Skin of body (tissue), 2 donors: Measurements from ENCODE around the gene CPTP. TPM values are rescaled to one million over a fixed set of nuclear protein-coding genes. Genes with fewer than 3 reads are reported as not detected.

Source experiments
- small RNA-seq: library from RNA; depleted of rRNA; stranded (forward); fragments of <200 nt; gene quantifications from one replicate; pipeline ENCODE3, GENCODE V24; 2014; ENCODE audit warnings: low replicate concordance
- total RNA-seq: library from RNA; depleted of rRNA; stranded (reverse); fragments of >200 nt; gene quantifications from one replicate; pipeline ENCODE4 v1.2.3, GENCODE V29; 2014

Gene CPTP
- total RNA-seq, 1 donor from 2014 or later, result 8.7 TPM

Small RNA genes lying within 50 kb of the gene (small RNA-seq; reads per million reads assigned to genes)
- not detected for gene MIR6726

Other genes starting within 250 kb of the CPTP start
- 6.9 TPM for gene C1orf159, start 208.7 kb upstream of the CPTP start, total RNA-seq
- gene TTLL10, start 150.9 kb upstream of the CPTP start, total RNA-seq, result 0.39 TPM
- 1.9 TPM for gene TNFRSF18, start 118.2 kb upstream of the CPTP start, total RNA-seq
- 0.39 TPM for gene TNFRSF4, start 110.6 kb upstream of the CPTP start, total RNA-seq
- 40.8 TPM for gene SDF4, start 92.8 kb upstream of the CPTP start, total RNA-seq
- 7.0 TPM for gene B3GALT6, start 92.6 kb upstream of the CPTP start, total RNA-seq
- 2.5 TPM for gene C1QTNF12, start 78.1 kb upstream of the CPTP start, total RNA-seq
- 33.8 TPM for gene UBE2J2, start 50.9 kb upstream of the CPTP start, total RNA-seq
- gene SCNN1D, start 44.4 kb upstream of the CPTP start, total RNA-seq, result 1.4 TPM
- 34.6 TPM for gene ACAP3, start 16.9 kb upstream of the CPTP start, total RNA-seq
- 5.7 TPM for gene PUSL1, start 16.2 kb upstream of the CPTP start, total RNA-seq
- 48.7 TPM for gene INTS11, start 142 bp upstream of the CPTP start, total RNA-seq
- gene TAS1R3, start 6.5 kb downstream of the CPTP start, total RNA-seq, result 0.39 TPM
- gene DVL1, start 24.6 kb downstream of the CPTP start, total RNA-seq, result 33.0 TPM
- gene MXRA8, start 33.8 kb downstream of the CPTP start, total RNA-seq, result 59.7 TPM
- 35.0 TPM for gene AURKAIP1, start 50.4 kb downstream of the CPTP start, total RNA-seq
- 178 TPM for gene CCNL2, start 74.5 kb downstream of the CPTP start, total RNA-seq
- 66.5 TPM for gene MRPL20, start 82.5 kb downstream of the CPTP start, total RNA-seq
- gene ANKRD65, start 96.5 kb downstream of the CPTP start, total RNA-seq, result 2.9 TPM
- gene VWA1, start 110.9 kb downstream of the CPTP start, total RNA-seq, result 8.6 TPM
- gene ATAD3C, start 124.9 kb downstream of the CPTP start, total RNA-seq, result 0.39 TPM
- gene ATAD3B, start 147.0 kb downstream of the CPTP start, total RNA-seq, result 16.7 TPM
- 11.9 TPM for gene ATAD3A, start 187.4 kb downstream of the CPTP start, total RNA-seq
- 2.1 TPM for gene TMEM240, start 215.8 kb downstream of the CPTP start, total RNA-seq